ENCODE data around the gene TNFAIP1.

DNA sequence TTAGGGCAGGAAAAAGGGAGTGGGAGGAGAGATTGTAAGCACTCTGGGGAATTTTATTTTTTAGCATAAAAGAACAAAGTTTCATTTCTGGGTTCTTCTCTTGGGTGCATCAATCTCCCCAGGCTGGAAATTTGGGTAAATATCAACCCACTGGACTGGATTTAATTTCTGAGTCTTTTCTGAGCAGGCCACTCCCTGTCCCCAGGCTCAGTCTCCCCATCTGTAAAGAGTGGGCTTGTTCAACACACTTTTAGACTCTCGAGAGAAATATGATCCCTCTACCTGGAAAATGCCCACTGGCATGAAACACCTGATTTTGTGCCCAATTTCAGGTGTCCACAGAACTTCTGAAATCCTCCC is 35.2 kb downstream of the TNFAIP1 start:
- TF ChIP-seq, protein P1, sequence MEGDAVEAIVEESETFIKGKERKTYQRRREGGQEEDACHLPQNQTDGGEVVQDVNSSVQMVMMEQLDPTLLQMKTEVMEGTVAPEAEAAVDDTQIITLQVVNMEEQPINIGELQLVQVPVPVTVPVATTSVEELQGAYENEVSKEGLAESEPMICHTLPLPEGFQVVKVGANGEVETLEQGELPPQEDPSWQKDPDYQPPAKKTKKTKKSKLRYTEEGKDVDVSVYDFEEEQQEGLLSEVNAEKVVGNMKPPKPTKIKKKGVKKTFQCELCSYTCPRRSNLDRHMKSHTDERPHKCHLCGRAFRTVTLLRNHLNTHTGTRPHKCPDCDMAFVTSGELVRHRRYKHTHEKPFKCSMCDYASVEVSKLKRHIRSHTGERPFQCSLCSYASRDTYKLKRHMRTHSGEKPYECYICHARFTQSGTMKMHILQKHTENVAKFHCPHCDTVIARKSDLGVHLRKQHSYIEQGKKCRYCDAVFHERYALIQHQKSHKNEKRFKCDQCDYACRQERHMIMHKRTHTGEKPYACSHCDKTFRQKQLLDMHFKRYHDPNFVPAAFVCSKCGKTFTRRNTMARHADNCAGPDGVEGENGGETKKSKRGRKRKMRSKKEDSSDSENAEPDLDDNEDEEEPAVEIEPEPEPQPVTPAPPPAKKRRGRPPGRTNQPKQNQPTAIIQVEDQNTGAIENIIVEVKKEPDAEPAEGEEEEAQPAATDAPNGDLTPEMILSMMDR (IDR thresholded peaks at IDR 0.05): no peak
- TF ChIP-seq POLR2AphosphoS5 (IDR thresholded peaks at IDR 0.05): no peak
- no peak for TF ChIP-seq POLR2A (IDR thresholded peaks at IDR 0.05)
